H9 (cell line): ENCODE results near the gene VSTM2L. TPM values are rescaled to one million over a fixed set of nuclear protein-coding genes. Genes with fewer than 3 reads are reported as not detected.

Source experiments
- DNase-seq: peaks from one replicate; pipeline ENCODE4 v3.0.0-alpha.2; 2017
- H2AFZ ChIP-seq: one replicate; pipeline ENCODE4 v1.6.1; 2013; ENCODE audit warnings: mild to moderate bottlenecking, low read length, control low read depth, moderate library complexity
- H2AK5ac ChIP-seq: 2 replicates; pipeline ENCODE4 v1.6.1; 2013; ENCODE audit warnings: low read length, control low read depth, mixed read lengths; ENCODE audit not compliant: insufficient read length
- H2BK120ac ChIP-seq: one replicate; pipeline ENCODE4 v1.6.1; 2013; ENCODE audit warnings: low read depth, mild to moderate bottlenecking, low read length, control low read depth, inconsistent platforms; ENCODE audit not compliant: poor library complexity, severe bottlenecking
- H2BK12ac ChIP-seq: 2 replicates; pipeline ENCODE4 v1.6.1; 2013; ENCODE audit warnings: low read length, control low read depth, mixed read lengths, low read depth; ENCODE audit not compliant: insufficient read length
- H2BK15ac ChIP-seq: 2 replicates; pipeline ENCODE4 v1.6.1; 2013; ENCODE audit warnings: low read depth, low read length, control low read depth
- H2BK20ac ChIP-seq: one replicate; pipeline ENCODE4 v1.6.1; 2013; ENCODE audit warnings: low read depth, mild to moderate bottlenecking, low read length, control low read depth, inconsistent platforms; ENCODE audit not compliant: poor library complexity, severe bottlenecking
- H2BK5ac ChIP-seq: 2 replicates; pipeline ENCODE4 v1.6.1; 2013; ENCODE audit warnings: low read length, control low read depth, mixed read lengths; ENCODE audit not compliant: insufficient read length
- H3K14ac ChIP-seq: 2 replicates; pipeline ENCODE4 v1.6.1; 2013; ENCODE audit warnings: low read length, control low read depth; ENCODE audit not compliant: insufficient read depth
- H3K18ac ChIP-seq: 2 replicates; pipeline ENCODE4 v1.6.1; 2013; ENCODE audit warnings: low read depth, mild to moderate bottlenecking, mixed read lengths, low read length, control low read depth; ENCODE audit not compliant: insufficient read length
- H3K23ac ChIP-seq: 2 replicates; pipeline ENCODE4 v1.6.1; 2013; ENCODE audit warnings: low read length, control low read depth, mixed read lengths, low read depth; ENCODE audit not compliant: insufficient read length
- H3K23me2 ChIP-seq: 2 replicates; pipeline ENCODE4 v1.6.1; 2013; ENCODE audit warnings: low read depth, mild to moderate bottlenecking, mixed read lengths, low read length, control low read depth; ENCODE audit not compliant: insufficient read length, poor library complexity, severe bottlenecking
- H3K27ac ChIP-seq: 2 replicates; pipeline ENCODE4 v1.5.1; 2013; ENCODE audit warnings: low read length, control low read depth, mixed read lengths, low read depth; ENCODE audit not compliant: insufficient read length
- H3K27me3 ChIP-seq: 2 replicates; pipeline ENCODE4 v1.6.1; 2013; ENCODE audit warnings: low read length, control low read depth, inconsistent platforms; ENCODE audit not compliant: insufficient read depth
- H3K4ac ChIP-seq: 2 replicates; pipeline ENCODE4 v1.6.1; 2013; ENCODE audit warnings: low read depth, mild to moderate bottlenecking, control low read depth, inconsistent platforms, low read length, moderate library complexity
- H3K4me1 ChIP-seq: 2 replicates; pipeline ENCODE4 v1.6.1; 2013; ENCODE audit warnings: low read length, control low read depth, inconsistent platforms; ENCODE audit not compliant: insufficient read depth
- H3K4me2 ChIP-seq: 2 replicates; pipeline ENCODE4 v1.6.1; 2013; ENCODE audit warnings: low read length, control low read depth, mixed read lengths; ENCODE audit not compliant: insufficient read length, insufficient read depth
- H3K56ac ChIP-seq: 2 replicates; pipeline ENCODE4 v1.6.1; 2013; ENCODE audit warnings: low read depth, mild to moderate bottlenecking, mixed read lengths, low read length, control low read depth; ENCODE audit not compliant: insufficient read length
- H3K79me1 ChIP-seq: 2 replicates; pipeline ENCODE4 v1.6.1; 2013; ENCODE audit warnings: low read depth, mild to moderate bottlenecking, moderate library complexity, low read length, control low read depth, inconsistent platforms; ENCODE audit not compliant: insufficient read depth, poor library complexity, severe bottlenecking
- H3K79me2 ChIP-seq: 2 replicates; pipeline ENCODE4 v1.6.1; 2013; ENCODE audit warnings: low read length, control low read depth, inconsistent platforms; ENCODE audit not compliant: insufficient read depth
- H3K9ac ChIP-seq: 2 replicates; pipeline ENCODE4 v1.6.1; 2013; ENCODE audit warnings: low read length, control low read depth, mixed read lengths; ENCODE audit not compliant: insufficient read length; ENCODE audit errors: extremely low read depth
- H3K9me3 ChIP-seq: one replicate; pipeline ENCODE4 v1.6.1; 2013; ENCODE audit warnings: low read depth, low read length, inconsistent platforms; ENCODE audit not compliant: control insufficient read depth
- H3T11ph ChIP-seq: one replicate; pipeline ENCODE4 v1.6.1; 2013; ENCODE audit warnings: mild to moderate bottlenecking, low read length, control low read depth, inconsistent platforms
- H4K20me1 ChIP-seq: one replicate; pipeline ENCODE4 v1.6.1; 2013; ENCODE audit not compliant: control insufficient read depth, insufficient read length, insufficient read depth
- H4K5ac ChIP-seq: 2 replicates; pipeline ENCODE4 v1.6.1; 2013; ENCODE audit warnings: low read depth, mild to moderate bottlenecking, mixed read lengths, low read length, control low read depth; ENCODE audit not compliant: insufficient read length
- H4K8ac ChIP-seq: replicated peaks from 2 replicates; pipeline ENCODE4 v1.6.1; 2013; ENCODE audit warnings: low read length, control low read depth, mixed read lengths, low read depth; ENCODE audit not compliant: insufficient read length
- H4K91ac ChIP-seq: 2 replicates; pipeline ENCODE4 v1.6.1; 2013; ENCODE audit warnings: low read depth, mild to moderate bottlenecking, moderate library complexity, mixed read lengths, low read length, control low read depth; ENCODE audit not compliant: insufficient read length
- H3K27ac Mint-ChIP-seq, 3 experiments: 2 replicates in 2 of 3; 3 replicates in 1 of 3; pipeline ENCODE4 v1.8.0; 2020 to 2021; ENCODE audit warnings: mixed read lengths in 3 of 3, mild to moderate bottlenecking in 1 of 3, moderate library complexity in 1 of 3
- H3K27me3 Mint-ChIP-seq: 2 replicates; pipeline ENCODE4 v1.8.0; 2021; ENCODE audit warnings: low read depth, mild to moderate bottlenecking, moderate library complexity, mixed read lengths
- H3K36me3 Mint-ChIP-seq, 3 experiments: 2 replicates in 2 of 3; 3 replicates in 1 of 3; pipeline ENCODE4 v1.8.0; 2020 to 2021; ENCODE audit warnings: low read depth in 3 of 3, mixed read lengths in 3 of 3; ENCODE audit not compliant: insufficient read depth in 1 of 3
- H3K4me1 Mint-ChIP-seq, 2 experiments: 2 replicates each; pipeline ENCODE4 v1.8.0; 2020; ENCODE audit warnings: mixed read lengths in 2 of 2
- H3K4me3 Mint-ChIP-seq, 2 experiments: 2 replicates in 1 of 2; 3 replicates in 1 of 2; pipeline ENCODE4 v1.8.0; 2020 to 2021; ENCODE audit warnings: mild to moderate bottlenecking in 2 of 2, mixed read lengths in 2 of 2, moderate library complexity in 1 of 2
- H3K9me3 Mint-ChIP-seq, 2 experiments: 2 replicates in 1 of 2; 3 replicates in 1 of 2; pipeline ENCODE4 v1.8.0; 2020; ENCODE audit warnings: mild to moderate bottlenecking in 2 of 2, mixed read lengths in 2 of 2, moderate library complexity in 1 of 2
- CTCF ChIP-seq: fragments of 200-600 bp; sonication (generic); conservative IDR thresholded peaks from 3 replicates; pipeline ENCODE4 v1.8.0; 2021; ENCODE audit warnings: antibody characterized with exemption, mild to moderate bottlenecking
- WGBS: extraction: QIAGEN DNeasy Blood & Tissue Kit; methylation state at CpG from one replicate; pipeline ENCODE4 v1.1.7; 2013; ENCODE audit warnings: missing lambda C conversion rate, low lambda C conversion rate, mixed read lengths; ENCODE audit not compliant: insufficient read length; ENCODE audit errors: extremely low coverage; 5-methylcytosine and 5-hydroxymethylcytosine counted together
- total RNA-seq: library from RNA; stranded (reverse); gene quantifications from 2 replicates; pipeline ENCODE4 v1.2.1, GENCODE V29; 2021

The VSTM2L gene
- total RNA-seq, 1 experiment from 2014 or later, result 2.1 TPM

- H3K27me3 Mint-ChIP-seq, result peaks cover 3% of the 10 kb centered on the region
- H4K5ac ChIP-seq, result no peak overlapping the region
- no peak overlapping the region for H3K23ac ChIP-seq
- H3K9ac ChIP-seq, result no peak overlapping the region
- no peaks in the 10 kb centered on the region for H3K79me2 ChIP-seq
- WGBS, result no CpG with 5 or more reads among the region's 47 CpGs
- H2AFZ ChIP-seq, result no peak overlapping the region
- no peaks in the 10 kb centered on the region for H3K9me3 ChIP-seq
- H3K27ac Mint-ChIP-seq, result no peak overlapping the region
- TF ChIP-seq CTCF, result peak; percentile 54
- H2BK5ac ChIP-seq, result no peak overlapping the region
- H3K14ac ChIP-seq, result no peak overlapping the region
- no peak overlapping the region for H2BK15ac ChIP-seq
- no peak overlapping the region for H3K4ac ChIP-seq
- H3K27me3 ChIP-seq, result no peaks in the 10 kb centered on the region
- H3K27ac ChIP-seq, result no peak overlapping the region
- no peak overlapping the region for H3K18ac ChIP-seq
- H3T11ph ChIP-seq, result no peak overlapping the region
- H3K79me1 ChIP-seq, result no peaks in the 10 kb centered on the region
- no peak overlapping the region for H2BK20ac ChIP-seq
- no peak overlapping the region for H3K56ac ChIP-seq
- no peaks in the 10 kb centered on the region for H4K20me1 ChIP-seq
- peak; percentile 67 for DNase-seq
- H3K4me2 ChIP-seq, result no peak overlapping the region
- peaks cover 0 to 7% (median 0%) of the 10 kb centered on the region in 3 experiments; a peak in 2 of 7 replicates for H3K36me3 Mint-ChIP-seq
- H4K8ac ChIP-seq, result no peak overlapping the region
- H3K9me3 Mint-ChIP-seq, result peaks cover 8 to 11% of the 10 kb centered on the region in 2 experiments; a peak in 4 of 5 replicates
- no peak overlapping the region for H4K91ac ChIP-seq
- H3K4me1 ChIP-seq, result no peaks in the 10 kb centered on the region
- H3K4me1 Mint-ChIP-seq, result peaks cover 11 to 14% of the 10 kb centered on the region in 2 experiments; a peak in 3 of 4 replicates
- H2AK5ac ChIP-seq, result no peak overlapping the region
- H2BK12ac ChIP-seq, result no peak overlapping the region
- H3K4me3 Mint-ChIP-seq, result no peak overlapping the region
- H3K23me2 ChIP-seq, result no peaks in the 10 kb centered on the region
- no peak overlapping the region for H2BK120ac ChIP-seq
These were observed 40.9 kb downstream of the VSTM2L start for GRCh38 chr20:37943501-37944455.
